Pons (tissue), 1 donor: ENCODE data around the gene SNAPIN.

Experiments used
- DNase-seq: peaks from one replicate; pipeline ENCODE4 v3.0.0-alpha.2; 2016; ENCODE audit warnings: low spot score

The SNAPIN gene

DNA sequence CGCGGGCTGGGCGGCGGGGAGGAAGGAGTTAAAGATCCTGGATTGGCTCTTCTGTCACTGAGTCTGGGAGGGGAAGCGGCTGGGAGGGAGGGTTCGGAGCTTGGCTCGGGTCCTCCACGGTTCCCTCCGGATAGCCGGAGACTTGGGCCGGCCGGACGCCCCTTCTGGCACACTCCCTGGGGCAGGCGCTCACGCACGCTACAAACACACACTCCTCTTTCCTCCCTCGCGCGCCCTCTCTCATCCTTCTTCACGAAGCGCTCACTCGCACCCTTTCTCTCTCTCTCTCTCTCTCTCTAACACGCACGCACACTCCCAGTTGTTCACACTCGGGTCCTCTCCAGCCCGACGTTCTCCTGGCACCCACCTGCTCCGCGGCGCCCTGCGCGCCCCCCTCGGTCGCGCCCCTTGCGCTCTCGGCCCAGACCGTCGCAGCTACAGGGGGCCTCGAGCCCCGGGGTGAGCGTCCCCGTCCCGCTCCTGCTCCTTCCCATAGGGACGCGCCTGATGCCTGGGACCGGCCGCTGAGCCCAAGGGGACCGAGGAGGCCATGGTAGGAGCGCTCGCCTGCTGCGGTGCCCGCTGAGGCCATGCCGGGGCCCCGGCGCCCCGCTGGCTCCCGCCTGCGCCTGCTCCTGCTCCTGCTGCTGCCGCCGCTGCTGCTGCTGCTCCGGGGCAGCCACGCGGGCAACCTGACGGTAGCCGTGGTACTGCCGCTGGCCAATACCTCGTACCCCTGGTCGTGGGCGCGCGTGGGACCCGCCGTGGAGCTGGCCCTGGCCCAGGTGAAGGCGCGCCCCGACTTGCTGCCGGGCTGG, 20.2 kb downstream of the SNAPIN start, which contains the start of gene NPR1:
Gene NPR1, plus strand, starts transcription at position 170 of the 818 bp plus-strand sequence. Its CDS starts 421 bp downstream, at position 591.
- DNase-seq: no peak

DNA sequence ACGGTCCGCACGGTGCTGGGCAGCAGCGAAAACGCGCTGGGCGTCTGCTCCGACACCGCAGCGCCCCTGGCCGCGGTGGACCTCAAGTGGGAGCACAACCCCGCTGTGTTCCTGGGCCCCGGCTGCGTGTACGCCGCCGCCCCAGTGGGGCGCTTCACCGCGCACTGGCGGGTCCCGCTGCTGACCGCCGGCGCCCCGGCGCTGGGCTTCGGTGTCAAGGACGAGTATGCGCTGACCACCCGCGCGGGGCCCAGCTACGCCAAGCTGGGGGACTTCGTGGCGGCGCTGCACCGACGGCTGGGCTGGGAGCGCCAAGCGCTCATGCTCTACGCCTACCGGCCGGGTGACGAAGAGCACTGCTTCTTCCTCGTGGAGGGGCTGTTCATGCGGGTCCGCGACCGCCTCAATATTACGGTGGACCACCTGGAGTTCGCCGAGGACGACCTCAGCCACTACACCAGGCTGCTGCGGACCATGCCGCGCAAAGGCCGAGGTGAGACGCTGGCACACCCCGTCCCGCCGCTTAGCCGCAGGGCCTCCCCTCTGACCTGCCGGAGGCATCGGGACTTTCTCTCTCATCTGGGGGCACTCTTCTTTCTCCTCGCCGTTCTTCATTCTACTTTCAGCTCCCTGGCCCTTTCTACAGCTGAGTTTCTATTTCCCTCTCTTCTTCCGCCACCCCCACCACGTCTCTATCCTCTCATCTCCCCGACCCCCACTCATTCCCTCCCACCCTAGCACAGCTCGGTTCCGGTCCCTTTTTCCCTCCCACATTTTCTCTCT, 21.0 kb downstream of the SNAPIN start:
- DNase-seq: no peak

DNA sequence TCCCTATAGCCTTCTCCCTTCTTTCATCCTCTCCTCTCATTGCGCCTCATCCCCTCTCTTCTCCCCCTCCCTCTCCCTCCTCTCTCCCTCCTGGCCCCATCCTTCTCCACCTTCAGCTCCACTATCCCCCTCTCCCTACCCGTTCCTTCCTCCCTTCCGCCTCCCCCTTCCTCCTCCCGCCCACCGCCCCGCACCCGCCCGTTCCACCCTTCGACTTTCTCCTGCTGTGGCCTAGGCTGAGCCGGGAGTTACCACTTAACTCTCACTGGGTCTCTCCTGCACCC, 21.6 kb downstream of the SNAPIN start:
- DNase-seq: no peak

DNA sequence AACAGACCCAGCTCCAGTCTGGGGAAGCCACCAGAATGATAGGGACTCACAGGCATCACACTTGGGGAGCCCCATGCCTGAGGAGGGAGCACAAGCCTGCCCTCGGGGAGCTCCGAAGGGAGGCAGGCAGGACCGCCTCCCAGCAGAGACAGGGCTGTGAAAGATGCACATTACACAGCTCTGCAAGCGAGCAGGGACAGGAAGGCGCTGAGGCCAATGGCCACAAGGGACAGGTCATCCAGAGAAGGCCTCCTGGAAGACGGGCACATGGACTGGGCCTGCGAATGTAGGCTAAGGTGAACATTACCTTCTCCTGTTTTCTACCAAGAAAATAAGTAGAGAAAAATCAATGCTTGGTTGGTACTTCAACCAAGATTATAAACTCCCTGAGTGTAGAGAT, 24.2 kb downstream of the SNAPIN start:
- DNase-seq: no peak

DNA sequence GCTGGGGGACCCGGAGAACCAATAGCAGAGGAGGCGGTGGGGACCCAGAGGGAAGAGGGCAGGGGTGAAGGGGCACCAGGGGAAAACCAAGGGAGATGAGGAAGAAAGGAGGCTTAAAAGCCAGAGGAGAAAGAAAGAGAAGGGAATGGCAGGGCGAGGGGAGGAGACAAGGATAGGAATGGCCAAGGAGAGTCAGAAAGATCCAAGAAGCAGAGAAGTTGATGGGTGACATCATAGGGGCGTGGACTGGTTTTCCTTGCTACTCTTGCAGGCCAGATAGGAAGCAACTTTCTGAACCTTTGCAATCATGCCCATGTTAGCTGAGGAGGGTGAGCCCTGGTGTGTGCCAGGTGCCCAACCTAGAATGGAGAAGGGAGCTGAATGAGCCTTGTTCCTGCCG, 25.4 kb downstream of the SNAPIN start:
- DNase-seq: no peak

DNA sequence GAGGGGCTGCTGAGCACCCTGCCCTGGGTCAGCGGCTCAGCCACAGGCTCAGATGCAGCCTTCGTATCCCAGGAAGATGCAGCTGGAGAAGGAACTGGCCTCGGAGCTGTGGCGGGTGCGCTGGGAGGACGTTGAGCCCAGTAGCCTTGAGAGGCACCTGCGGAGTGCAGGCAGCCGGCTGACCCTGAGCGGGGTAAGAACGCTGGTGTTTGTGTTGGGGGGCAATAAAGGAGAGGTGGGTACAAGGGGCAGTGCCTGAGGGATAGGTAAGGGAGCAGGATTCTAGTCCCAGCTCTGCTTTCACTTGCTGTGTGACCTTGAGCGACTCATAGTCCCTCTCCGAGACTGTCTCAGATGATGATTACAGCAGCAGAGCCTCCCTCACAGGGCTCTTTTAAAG, 26.4 kb downstream of the SNAPIN start:
- no peak for DNase-seq

DNA sequence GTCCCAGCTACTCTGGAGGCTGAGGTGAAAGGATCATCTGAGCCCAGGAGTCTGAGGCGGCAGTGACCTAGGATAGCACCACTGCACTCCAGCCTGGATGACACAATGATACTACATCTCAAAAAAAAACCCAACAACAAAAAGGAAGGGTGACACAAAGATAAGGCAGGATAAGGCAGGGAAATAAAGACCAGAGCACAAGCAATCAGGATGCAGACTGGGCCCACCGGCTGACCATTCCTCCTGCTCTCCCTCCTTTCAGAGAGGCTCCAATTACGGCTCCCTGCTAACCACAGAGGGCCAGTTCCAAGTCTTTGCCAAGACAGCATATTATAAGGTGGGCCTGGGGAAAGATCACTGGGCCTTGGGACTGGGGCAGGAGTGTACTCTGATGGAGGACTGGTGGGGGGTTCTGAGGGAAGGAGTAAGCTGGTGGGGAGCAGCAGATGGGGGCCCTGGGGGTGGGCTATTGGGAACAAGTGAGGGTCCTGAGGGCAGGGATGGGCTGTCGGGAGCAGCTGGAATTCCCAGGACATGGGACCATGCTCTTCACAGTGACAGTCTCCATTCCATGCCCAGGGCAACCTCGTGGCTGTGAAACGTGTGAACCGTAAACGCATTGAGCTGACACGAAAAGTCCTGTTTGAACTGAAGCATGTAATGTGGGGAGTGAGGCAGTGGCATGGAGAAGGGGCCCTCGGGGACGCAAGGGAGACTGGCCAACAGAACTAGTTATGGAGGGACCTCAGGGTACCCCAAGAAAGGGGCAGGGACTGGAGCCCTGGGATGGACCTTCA, 27.2 kb downstream of the SNAPIN start:
- no peak for DNase-seq

DNA sequence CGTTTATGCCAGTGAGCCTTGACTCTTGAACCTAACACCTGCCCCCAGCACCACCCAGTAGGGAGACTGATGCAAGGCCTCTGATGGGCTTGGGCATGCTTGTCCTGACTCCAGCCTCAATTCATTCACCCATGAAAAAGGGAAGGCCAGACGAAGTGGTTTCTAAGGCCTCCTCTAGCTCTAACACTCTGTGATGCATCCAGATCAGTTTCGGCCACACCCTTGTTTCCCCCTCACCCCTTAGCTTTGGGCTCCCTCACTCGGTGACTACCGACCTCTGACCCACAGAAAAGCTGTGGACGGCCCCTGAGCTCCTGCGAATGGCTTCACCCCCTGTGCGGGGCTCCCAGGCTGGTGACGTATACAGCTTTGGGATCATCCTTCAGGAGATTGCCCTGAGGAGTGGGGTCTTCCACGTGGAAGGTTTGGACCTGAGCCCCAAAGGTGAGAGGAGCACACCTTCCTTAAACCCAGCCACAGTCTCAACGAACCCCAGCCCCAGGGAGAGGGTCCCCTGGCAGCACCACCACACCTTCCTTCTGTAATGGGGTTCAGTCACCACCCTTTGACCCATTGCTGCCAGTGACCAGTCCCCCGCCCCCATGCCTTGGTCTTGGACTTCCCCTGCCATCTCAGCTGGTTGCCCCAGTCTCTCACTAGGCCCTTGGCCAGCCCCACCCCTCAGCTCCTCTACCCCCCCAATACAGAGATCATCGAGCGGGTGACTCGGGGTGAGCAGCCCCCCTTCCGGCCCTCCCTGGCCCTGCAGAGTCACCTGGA, 29.0 kb downstream of the SNAPIN start:
- DNase-seq: no peak

DNA sequence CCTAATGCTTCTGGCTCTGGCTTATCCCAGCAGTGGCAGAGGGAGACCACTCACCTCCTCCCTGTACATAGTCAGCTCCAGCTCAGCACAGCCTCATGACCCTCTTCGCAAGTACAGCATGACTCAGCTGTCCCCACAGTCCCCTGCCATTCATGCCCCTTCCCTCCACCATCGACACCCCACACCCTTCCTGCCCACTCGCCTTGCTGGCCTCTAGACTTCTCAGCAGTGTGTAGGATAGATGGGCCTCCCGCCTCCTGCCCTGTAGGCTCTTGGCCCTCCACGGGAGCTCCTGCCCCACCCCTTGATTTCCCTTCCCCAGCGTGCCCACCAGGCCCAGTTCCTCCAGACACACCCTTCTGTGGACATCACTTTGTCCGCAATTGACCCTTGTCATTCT, 29.8 kb downstream of the SNAPIN start:
- no peak for DNase-seq

DNA sequence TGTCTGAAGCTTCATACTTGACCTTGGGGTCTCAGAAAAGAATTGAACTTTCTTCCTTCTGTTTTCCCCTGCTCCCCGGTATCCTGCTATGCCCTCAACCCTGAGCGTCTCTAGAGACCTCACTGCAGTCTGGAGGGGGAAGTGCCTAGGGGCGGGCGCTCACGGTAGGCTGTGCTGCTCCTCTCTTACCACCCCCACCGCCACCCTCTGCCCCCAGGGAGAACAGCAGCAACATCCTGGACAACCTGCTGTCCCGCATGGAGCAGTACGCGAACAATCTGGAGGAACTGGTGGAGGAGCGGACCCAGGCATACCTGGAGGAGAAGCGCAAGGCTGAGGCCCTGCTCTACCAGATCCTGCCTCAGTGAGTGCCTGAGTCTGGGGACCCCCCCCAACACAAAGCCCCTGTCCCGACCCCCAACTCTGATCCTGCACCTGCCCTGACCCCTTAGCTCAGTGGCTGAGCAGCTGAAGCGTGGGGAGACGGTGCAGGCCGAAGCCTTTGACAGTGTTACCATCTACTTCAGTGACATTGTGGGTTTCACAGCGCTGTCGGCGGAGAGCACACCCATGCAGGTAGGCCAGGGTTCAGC, 30.3 kb downstream of the SNAPIN start:
- no peak for DNase-seq

DNA sequence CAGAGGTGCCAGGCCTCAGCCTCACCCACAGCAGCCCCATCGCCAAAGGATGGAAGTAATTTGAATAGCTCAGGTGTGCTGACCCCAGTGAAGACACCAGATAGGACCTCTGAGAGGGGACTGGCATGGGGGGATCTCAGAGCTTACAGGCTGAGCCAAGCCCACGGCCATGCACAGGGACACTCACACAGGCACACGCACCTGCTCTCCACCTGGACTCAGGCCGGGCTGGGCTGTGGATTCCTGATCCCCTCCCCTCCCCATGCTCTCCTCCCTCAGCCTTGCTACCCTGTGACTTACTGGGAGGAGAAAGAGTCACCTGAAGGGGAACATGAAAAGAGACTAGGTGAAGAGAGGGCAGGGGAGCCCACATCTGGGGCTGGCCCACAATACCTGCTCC, 35.0 kb downstream of the SNAPIN start:
- DNase-seq: no peak

DNA sequence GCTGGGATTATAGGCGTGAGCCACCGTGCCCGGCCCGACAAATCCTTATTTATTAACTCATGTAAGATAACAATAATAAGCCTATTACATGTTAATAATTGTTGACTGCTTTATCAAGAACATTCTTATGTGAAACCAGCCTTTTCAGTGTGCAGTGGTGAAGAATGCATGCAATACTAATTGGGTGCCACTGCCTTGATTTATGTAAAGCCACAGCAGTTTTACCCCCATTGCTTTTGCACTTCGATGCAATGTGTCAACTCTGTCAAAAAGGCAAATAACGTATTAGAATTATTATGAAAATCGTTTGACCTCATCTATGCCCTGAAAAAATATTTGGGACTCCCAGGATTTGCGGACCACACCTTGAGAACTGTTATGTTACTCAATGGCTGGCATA, 38.2 kb downstream of the SNAPIN start:
- DNase-seq: no peak

DNA sequence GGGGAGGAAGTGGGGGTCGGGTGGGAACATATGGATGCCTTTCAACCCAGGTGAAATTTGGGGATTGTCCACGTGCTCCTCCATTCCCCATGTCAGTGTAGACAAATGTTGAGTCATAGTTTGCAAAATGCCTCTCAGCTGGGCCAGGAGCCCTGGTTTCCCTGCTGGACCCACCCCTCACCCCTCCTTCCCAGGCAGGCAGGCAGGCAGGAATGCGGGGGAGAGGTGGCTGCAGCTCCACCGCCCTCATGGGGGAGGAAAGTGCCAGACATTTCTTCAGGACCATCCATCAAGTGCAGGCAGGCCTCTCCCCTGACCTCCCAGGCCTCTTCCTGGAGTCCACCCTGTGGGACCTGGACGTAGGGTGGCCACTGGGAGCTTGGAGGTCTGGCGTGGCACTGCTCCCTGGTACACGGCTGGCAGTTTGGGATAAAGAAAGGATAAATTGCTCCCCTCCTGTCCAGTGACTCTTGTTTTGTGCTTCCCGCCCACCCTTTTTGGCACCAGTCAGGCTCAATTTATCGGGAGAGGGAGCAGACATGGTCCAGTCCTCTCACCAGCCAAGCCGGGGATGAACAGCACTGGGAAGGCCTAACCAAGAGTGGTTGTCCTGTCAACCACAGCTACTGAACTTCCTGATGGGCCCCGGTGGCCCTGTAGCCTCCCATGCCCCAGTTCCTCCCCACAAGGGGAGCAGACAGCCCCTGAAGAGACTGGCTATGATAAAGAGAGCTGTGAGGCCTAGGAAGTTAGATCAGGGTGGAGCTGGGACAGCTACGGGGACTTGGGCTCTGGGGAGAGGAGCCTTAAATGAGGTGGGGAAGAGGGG, 38.9 kb downstream of the SNAPIN start:
- DNase-seq: no peak

DNA sequence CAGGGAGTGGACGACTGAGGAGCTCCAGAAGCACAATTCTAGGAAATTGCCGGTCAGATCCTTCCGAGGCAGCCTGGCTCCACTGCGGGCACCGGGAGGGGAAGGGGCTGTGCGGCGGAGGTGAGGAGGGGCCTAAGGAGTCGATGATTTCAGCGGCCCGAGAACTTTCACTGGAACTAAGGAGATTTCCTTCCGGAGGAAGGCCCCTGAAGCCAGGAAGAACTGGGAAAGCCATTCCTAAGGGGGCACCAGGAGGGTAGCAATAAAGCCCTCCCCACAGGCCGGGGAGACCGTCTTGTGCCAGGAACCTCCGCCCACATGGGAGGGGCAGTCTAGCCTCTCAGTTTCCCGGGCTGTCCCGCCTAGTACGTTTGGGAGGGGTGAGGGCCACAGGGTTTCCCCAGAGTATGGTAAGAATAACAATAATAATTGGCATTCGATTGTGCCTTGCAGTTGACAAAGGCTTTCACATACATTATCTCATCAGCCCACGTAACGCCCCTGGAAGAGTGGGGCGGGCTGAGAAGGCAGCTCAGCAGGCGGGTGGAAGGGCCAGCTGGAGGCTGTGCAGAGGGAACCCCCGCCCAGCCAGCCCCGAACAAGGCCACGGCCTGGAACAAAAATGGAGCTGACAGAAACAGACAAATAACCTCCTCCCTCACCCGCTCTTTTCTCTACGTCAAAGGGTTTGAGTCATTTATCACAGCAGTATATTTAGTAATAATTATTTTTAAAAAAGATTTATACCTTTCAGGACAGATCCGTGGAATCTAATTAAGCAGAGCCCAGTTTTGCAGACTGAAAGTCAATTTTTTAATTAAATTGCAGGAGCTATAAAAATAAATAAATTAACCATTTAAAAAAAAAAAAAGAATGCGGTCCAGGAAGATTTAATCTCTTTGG, 39.8 kb downstream of the SNAPIN start:
- DNase-seq: peak; percentile 3

DNA sequence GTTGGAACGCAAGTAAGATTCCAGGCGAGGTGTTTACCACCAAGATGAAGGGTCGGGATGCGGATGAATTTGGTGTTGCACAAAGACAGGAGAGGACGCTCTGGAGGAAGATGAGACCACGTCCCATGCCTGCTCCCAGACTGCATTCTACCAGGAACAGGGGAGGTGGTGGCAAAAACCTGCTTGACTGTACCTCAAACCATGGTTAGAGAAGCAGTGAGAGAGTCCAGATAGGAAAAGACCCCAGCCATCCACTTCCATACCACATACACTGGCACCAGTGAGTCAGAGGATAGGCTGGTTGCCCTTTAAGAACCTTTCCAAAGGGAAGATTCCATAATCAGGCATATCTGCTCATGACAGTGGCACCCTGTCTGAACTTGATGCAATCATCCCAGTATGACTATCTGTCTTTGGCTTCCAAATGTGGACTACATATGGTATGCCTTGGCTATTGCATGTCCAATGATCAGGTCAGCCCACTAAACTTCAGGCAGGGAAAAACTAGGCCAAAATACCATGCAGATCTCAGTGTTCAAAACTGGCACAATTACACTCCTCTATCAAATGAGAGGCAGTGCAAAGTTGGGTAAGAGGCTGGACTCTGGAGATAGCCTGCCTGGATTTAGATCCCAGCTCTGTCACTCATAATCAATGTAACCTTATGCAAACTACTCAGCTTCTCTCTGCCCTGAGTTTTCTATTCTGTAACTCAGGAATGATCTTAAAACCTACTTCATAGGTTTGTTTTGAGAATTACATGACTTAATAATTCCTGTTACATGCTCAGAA, 40.6 kb downstream of the SNAPIN start:
- no peak for DNase-seq

DNA sequence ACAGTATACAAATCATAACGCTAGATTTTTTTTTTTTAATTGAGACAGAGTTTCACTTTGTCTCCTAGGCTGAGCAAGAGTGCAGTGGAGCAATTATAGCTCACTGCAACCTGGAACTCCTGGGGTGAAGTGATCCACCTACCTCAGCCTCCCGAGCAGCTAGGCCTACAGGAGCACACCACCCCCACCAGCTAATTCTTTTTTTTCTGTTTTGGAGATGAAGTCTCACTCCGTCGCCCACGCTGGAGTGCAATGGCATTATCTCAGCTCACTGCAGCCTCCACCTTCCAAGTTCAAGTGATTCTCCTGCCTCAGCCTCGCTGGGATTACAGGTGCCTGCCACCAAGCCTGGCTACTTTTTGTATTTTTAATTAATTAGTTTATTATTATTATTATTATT, 41.3 kb downstream of the SNAPIN start:
- DNase-seq: no peak

DNA sequence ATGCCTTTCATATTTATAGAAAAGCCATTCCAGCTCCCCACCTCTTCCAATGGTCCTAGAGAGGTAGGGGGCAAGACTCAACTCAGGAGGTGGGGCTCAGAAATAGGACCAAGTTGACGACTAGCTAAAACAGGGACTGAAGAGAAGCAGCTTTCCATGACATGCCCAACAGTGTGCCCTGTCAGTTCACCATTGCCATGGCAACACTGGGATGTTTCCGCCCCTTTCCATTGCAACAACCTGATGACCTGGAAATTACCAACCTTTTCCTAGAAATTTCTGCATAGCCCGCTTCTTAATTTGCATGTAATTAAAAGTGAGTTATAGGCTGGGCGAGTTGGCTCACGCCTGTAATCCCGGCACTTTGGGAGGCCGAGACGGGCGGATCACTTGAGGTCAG, 47.0 kb downstream of the SNAPIN start:
- no peak for DNase-seq

DNA sequence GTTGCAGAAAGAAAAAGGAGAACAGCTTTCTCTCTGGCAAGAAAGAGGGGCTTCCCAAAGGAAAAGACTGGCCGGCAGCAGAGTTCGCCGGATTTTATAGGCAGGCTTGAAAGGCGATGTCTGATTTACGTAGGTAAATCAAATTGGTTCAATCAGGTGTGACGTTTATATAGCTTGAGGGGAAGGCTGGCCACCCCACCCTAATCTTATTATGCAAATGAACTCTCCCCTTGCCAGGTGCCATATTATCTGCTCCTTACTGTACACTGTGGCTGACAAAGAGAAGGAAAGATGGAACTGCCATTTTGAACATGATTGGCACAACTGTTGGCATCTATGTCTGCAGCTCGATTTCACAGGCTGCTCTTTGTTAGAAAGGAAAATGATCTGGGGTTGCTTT, 52.5 kb downstream of the SNAPIN start:
- no peak for DNase-seq
